ENCODE measurements around the gene IL17B. TPM values are rescaled to one million over a fixed set of nuclear protein-coding genes. Genes with fewer than 3 reads are reported as not detected.

Gene IL17B
- total and polyA plus RNA-seq, 7 donors, result 0.08 to 0.58 (median 0.42) TPM; not detected in 4

DNA sequence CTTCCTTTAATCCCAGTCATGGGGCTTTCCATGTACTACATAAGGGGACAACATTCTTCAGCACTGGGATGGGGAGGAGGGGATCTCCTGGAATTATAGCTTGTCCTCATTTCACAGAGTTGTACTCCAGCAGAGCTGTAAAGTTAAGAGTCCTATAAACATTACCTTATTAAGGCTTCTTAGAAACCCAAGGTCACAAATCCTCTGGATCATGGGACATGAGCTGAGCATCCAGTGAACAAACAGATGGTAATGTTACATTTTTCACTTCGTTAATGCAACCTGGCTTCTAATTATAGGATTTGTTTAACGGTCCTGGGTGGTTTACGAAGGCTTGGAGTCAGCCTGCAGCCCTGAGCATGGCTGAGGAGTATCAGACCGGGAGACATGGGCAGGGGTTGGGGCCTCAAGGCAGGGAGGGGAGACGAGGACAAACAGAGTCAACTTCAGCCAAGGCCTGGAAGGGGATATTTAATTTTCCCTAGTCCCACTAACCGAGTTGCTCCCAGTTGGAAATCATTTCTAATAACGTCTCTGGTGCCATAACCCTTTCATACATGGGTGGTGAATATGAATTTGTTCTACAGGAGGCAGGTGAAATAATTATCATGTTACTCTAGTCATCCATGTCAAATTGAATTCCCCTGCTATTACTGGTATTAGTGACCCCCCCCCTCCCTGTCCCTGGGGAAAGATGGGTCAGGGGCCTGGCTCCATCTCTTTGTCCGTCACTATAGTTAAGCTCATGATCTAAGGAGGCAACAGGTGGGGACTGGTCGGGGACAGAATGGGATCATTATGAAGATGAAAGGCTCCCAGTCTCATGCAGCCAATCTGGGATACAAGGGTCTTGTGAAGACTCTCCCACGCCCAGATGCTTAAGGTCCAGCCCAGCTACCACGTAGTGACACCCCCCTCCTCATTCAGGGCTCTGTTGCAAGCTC lies 10.7 kb upstream of the IL17B start:
- no peak for DNase-seq

DNA sequence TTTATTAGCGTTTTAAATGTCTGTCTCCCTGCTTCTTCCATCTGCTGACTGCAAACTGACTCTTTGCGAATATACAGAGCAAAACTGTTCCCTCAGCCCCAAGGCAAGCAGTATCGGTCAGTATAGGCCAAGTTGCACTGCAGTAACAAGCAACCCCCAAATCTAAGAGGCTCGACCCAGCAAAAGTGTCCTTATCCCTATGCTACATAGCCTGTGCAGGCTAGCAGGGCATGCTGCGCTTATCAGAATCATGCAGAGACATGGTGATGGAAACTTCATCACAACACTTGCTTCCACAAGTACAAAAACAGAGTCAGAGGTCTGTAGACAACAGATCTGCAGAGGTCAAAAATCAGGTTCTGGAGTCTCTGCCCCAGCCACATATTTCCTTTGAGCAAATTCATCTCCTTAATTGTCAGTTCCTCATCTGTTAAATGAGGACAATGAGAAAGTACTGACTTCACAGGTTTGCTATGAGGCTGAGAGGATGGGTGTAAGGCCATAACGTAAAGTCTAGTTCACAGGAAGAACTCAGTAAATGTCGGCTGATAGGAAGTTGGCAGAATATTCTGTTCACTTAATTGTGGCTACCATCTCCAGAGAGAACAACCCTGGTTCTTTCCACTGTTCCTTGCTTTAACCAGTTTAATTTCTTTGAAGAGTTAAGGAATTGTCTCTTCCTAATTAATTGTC lies 9.6 kb upstream of the IL17B start:
- Histone ChIP-seq H3K9me3 (no peaks in the 10 kb centered on the region), H3K27me3 (ENCODE audit: insufficient read depth in 3 of 3, low read length in 2 of 3) (peaks cover 0 to 2% (median 0%) of the 10 kb centered on the region in 3 donors), H3K27ac (peak overlapping the region; percentile 63), H3K36me3 (ENCODE audit: insufficient read depth in 1 of 2, low read depth in 1 of 2) (no peaks in the 10 kb centered on the region), H3K4me3 (no peak overlapping the region), H3K4me1 (peaks cover 21% of the 10 kb centered on the region)
- intact Hi-C loops (cut with DNase I), result no loop called here
- TF ChIP-seq, protein P1, sequence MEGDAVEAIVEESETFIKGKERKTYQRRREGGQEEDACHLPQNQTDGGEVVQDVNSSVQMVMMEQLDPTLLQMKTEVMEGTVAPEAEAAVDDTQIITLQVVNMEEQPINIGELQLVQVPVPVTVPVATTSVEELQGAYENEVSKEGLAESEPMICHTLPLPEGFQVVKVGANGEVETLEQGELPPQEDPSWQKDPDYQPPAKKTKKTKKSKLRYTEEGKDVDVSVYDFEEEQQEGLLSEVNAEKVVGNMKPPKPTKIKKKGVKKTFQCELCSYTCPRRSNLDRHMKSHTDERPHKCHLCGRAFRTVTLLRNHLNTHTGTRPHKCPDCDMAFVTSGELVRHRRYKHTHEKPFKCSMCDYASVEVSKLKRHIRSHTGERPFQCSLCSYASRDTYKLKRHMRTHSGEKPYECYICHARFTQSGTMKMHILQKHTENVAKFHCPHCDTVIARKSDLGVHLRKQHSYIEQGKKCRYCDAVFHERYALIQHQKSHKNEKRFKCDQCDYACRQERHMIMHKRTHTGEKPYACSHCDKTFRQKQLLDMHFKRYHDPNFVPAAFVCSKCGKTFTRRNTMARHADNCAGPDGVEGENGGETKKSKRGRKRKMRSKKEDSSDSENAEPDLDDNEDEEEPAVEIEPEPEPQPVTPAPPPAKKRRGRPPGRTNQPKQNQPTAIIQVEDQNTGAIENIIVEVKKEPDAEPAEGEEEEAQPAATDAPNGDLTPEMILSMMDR (IDR thresholded peaks at IDR 0.05), result no peak
- 76 to 80% (median 79%) methylated on average over 7 of the region's 7 CpGs for WGBS, 3 donors
- DNase-seq (no peak), ATAC-seq (no peak)

More for the DNA sequence above, 10.7 kb upstream of the IL17B start:
- TF ChIP-seq, protein P1 (IDR thresholded peaks at IDR 0.05), result no peak
- peaks cover 17% of the 10 kb centered on the region for H3K4me1 ChIP-seq
- WGBS, 3 donors, result 49 to 68% (median 51%) methylated on average over 11 of the region's 11 CpGs
- intact Hi-C loops (cut with DNase I), result no loop called here
- H3K27ac ChIP-seq, result peak overlapping the region; percentile 63
- H3K36me3 ChIP-seq (ENCODE audit: insufficient read depth in 1 of 2, low read depth in 1 of 2), result no peaks in the 10 kb centered on the region
- H3K9me3 ChIP-seq, result no peaks in the 10 kb centered on the region
- H3K27me3 ChIP-seq (ENCODE audit: insufficient read depth in 3 of 3, low read length in 2 of 3), result peaks cover 0 to 2% (median 0%) of the 10 kb centered on the region in 3 donors
- ATAC-seq, result no peak
- no peak overlapping the region for H3K4me3 ChIP-seq

DNA sequence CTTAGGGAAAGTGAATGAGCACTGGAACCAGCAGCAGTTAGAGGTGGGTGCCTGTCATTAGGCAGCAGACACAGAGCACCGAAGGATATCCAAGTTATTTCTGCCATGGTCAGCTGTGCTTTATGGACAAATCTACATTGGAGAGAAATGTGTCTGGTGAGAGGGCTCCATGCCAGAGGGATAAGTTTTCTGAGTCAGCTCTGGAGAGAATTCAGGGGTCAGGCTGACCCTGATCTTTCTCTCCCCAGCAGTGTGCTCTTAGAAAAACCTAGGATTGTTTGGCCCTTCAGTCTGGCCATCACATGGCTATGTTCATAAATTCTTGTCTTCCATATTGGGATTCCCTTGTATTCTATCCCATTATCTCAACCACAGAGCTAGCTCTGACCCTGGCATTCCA lies 8.9 kb upstream of the IL17B start:
- 15 to 35% (median 17%) methylated on average over 1 of the region's 1 CpG for WGBS, 3 donors
- H3K27me3 ChIP-seq (ENCODE audit: insufficient read depth in 3 of 3, low read length in 2 of 3), result peaks cover 0 to 2% (median 0%) of the 10 kb centered on the region in 3 donors
- intact Hi-C loops (cut with DNase I), result no loop called here
- ATAC-seq (peak in 2 of 4 donors; percentile 38 to 44), DNase-seq (no peak)
- no peak overlapping the region for H3K4me3 ChIP-seq
- TF ChIP-seq, protein P1 (IDR thresholded peaks at IDR 0.05), result no peak
- no peaks in the 10 kb centered on the region for H3K36me3 ChIP-seq (ENCODE audit: insufficient read depth in 1 of 2, low read depth in 1 of 2)
- peak overlapping the region; percentile 63 for H3K27ac ChIP-seq
- H3K4me1 ChIP-seq, result peaks cover 28% of the 10 kb centered on the region
- H3K9me3 ChIP-seq, result no peaks in the 10 kb centered on the region

DNA sequence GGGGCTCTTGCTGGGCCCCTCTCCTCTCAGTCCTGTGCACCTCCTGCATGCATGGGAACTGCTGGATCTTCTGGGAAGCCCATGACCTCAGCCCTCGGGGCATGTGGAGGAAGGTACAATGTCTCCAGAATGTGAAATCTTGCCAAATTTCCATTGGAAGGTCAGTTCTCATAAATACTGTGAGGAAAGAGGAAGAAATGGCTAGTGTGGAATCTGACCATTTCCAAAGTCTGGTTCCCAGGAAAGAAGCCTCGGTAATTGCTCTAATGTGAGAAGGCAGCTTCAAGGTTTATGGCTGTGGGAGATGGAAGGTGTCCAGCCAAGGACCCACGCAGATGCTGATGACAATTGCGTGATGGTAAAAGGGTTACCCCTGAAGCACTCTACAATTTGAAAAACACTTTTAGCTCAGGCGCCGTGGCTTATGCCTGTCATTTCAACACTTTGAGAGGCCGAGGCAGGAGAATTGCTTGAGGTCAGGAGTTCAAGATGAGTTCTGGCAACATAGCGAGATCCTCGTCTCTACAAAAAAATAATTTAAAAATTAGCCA lies 8.1 kb upstream of the IL17B start:
- Histone ChIP-seq H3K9me3 (no peaks in the 10 kb centered on the region), H3K4me3 (no peak overlapping the region), H3K4me1 (peaks cover 36% of the 10 kb centered on the region), H3K36me3 (ENCODE audit: insufficient read depth in 1 of 2, low read depth in 1 of 2) (no peaks in the 10 kb centered on the region), H3K27me3 (ENCODE audit: insufficient read depth in 3 of 3, low read length in 2 of 3) (peaks cover 0 to 2% (median 0%) of the 10 kb centered on the region in 3 donors), H3K27ac (peak overlapping the region; percentile 63)
- intact Hi-C loops (cut with DNase I), result no loop called here
- 44 to 63% (median 58%) methylated on average over 9 of the region's 9 CpGs for WGBS, 3 donors
- TF ChIP-seq, protein P1 (IDR thresholded peaks at IDR 0.05), result no peak
- no peak for ATAC-seq
- DNase-seq, result no peak

All from psoas muscle (tissue), 8 donors.